Measurements from ENCODE around the gene TPSAB1.

TPSAB1 gene

DNA sequence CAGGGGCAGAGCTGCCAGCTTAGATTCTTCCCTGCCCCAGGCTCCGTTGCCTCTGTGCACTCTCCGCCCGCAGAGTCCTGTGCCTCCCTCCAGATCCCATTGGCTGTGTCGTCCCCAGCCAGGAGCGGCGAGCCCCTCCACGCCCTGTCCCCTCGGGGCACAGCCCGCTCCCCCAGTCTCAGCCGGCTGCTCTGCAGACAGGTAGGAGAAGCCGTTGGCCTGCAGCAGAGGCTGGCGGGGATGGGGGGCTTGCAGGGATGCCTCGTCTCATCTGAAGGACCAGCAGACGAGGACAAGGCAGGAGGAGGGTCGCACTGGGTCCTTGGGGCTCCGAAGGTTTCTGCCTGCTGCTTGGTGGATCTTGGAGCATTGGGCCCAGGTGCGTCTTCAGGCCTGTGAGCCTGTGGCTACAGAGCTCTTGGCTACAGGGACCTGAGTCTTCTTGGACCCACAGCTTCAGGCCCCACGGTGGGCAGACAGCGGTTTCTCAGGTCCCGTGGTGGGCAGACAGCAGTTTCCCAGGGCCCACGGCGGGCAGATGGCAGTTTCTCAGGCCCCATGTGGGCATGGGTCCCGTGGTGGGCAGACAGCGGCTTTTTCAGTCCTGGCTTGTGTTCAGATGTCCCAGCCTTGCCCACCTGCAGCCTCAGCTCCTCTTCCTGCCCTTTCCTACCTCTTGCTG, 21.4 kb upstream of the TPSAB1 start:
- DNase-seq (ENCODE audit: low spot score), result no peak
- in situ Hi-C loops (cut with MboI; ENCODE audit: low sequenced_read_pairs, unreplicated experiment), result loop anchor here (25.0 kb wide), 1 partner anchor 93 kb away; the partner anchor contains the start of gene UBE2I
- TF ChIP-seq, protein P1, sequence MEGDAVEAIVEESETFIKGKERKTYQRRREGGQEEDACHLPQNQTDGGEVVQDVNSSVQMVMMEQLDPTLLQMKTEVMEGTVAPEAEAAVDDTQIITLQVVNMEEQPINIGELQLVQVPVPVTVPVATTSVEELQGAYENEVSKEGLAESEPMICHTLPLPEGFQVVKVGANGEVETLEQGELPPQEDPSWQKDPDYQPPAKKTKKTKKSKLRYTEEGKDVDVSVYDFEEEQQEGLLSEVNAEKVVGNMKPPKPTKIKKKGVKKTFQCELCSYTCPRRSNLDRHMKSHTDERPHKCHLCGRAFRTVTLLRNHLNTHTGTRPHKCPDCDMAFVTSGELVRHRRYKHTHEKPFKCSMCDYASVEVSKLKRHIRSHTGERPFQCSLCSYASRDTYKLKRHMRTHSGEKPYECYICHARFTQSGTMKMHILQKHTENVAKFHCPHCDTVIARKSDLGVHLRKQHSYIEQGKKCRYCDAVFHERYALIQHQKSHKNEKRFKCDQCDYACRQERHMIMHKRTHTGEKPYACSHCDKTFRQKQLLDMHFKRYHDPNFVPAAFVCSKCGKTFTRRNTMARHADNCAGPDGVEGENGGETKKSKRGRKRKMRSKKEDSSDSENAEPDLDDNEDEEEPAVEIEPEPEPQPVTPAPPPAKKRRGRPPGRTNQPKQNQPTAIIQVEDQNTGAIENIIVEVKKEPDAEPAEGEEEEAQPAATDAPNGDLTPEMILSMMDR (IDR thresholded peaks at IDR 0.05; ENCODE audit: borderline replicate concordance, control extremely low read depth, extremely low read depth, insufficient read depth, missing control alignments), result no peak

DNA sequence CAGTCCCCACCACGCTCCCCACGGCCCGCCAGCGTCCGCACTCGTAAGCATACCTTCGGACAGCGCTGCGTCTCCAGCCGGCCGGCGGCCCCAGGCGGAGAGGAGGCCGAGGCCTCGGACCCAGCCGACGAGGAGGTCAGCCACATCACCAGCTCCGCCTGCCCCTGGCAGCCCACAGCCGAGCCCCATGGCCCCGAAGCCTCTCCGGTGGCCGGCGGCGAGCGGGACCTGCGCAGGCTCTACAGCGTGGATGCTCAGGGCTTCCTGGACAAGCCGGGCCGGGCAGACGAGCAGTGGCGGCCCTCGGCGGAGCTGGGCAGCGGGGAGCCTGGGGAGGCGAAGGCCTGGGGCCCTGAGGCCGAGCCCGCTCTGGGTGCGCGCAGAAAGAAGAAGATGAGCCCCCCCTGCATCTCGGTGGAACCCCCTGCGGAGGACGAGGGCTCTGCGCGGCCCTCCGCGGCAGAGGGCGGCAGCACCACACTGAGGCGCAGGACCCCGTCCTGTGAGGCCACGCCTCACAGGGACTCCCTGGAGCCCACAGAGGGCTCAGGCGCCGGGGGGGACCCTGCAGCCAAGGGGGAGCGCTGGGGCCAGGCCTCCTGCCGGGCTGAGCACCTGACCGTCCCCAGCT, 20.3 kb upstream of the TPSAB1 start:
- in situ Hi-C loops (cut with MboI; ENCODE audit: low sequenced_read_pairs, unreplicated experiment), result loop anchor here (25.0 kb wide), 1 partner anchor 92 kb away; the partner anchor contains the start of gene UBE2I
- TF ChIP-seq, protein P1 (IDR thresholded peaks at IDR 0.05; ENCODE audit: borderline replicate concordance, control extremely low read depth, extremely low read depth, insufficient read depth, missing control alignments), result no peak
- no peak for DNase-seq (ENCODE audit: low spot score)

DNA sequence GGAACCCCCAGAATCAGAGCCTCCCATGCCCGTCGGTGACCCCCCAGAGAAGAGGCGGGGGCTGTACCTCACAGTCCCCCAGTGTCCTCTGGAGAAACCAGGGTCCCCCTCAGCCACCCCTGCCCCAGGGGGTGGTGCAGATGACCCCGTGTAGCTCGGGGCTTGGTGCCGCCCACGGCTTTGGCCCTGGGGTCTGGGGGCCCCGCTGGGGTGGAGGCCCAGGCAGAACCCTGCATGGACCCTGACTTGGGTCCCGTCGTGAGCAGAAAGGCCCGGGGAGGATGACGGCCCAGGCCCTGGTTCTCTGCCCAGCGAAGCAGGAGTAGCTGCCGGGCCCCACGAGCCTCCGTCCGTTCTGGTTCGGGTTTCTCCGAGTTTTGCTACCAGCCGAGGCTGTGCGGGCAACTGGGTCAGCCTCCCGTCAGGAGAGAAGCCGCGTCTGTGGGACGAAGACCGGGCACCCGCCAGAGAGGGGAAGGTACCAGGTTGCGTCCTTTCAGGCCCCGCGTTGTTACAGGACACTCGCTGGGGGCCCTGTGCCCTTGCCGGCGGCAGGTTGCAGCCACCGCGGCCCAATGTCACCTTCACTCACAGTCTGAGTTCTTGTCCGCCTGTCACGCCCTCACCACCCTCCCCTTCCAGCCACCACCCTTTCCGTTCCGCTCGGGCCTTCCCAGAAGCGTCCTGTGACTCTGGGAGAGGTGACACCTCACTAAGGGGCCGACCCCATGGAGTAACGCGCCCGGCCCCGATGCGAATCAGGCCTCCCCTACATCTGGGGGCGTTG, 19.5 kb upstream of the TPSAB1 start:
- no peak for DNase-seq (ENCODE audit: low spot score)
- in situ Hi-C loops (cut with MboI; ENCODE audit: low sequenced_read_pairs, unreplicated experiment), result loop anchor here (25.0 kb wide), 1 partner anchor 91 kb away; the partner anchor contains the start of gene UBE2I
- TF ChIP-seq, protein P1 (IDR thresholded peaks at IDR 0.05; ENCODE audit: borderline replicate concordance, control extremely low read depth, extremely low read depth, insufficient read depth, missing control alignments), result no peak

DNA sequence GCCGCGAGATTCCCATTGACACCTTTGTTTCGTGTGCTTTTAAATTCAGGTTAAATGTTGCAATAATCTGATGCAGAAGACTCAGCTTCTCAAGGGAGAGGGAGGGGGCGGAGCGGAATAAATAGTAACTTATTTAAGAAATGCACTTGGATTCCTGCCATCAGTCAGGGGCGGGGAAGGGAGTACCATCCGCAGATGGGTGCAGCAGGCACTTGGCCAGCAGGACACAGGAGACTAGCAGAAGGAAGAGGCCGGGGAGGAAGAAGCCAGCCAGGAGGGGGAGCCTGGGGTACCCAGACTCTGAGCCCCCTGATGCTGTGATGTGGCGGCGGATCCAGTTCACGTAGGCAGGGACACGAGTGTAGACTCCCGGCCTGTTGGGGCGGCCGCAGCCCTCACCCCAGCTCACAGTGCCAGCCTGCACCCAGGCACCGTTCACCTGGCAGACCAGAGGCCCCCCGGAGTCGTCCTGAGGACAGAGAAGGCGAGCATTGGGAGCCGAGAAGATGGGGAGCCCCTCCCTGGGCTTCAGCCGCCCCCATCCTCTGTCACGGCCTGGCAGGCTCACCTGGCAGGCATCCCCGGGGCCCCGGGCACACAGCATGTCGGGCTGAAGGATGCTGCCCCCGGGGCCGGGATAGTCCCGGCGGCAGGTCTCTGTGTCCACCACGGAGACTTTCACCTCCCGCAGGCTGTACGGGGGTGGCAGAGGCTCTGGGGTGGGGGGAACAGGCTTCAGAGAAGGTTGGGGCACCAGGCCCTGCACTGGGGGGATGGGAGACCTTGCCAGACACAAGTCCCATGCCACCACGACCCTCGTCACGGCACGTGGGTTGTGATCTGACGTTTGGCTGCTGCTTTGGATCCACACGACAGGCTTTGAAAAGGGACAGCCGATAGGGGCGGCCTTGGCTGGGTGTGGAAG, 18.6 kb upstream of the TPSAB1 start:
- TF ChIP-seq, protein P1 (IDR thresholded peaks at IDR 0.05; ENCODE audit: borderline replicate concordance, control extremely low read depth, extremely low read depth, insufficient read depth, missing control alignments), result no peak
- DNase-seq (ENCODE audit: low spot score), result no peak
- in situ Hi-C loops (cut with MboI; ENCODE audit: low sequenced_read_pairs, unreplicated experiment), result loop anchor here (25.0 kb wide), 1 partner anchor 90 kb away; the partner anchor contains the start of gene UBE2I

DNA sequence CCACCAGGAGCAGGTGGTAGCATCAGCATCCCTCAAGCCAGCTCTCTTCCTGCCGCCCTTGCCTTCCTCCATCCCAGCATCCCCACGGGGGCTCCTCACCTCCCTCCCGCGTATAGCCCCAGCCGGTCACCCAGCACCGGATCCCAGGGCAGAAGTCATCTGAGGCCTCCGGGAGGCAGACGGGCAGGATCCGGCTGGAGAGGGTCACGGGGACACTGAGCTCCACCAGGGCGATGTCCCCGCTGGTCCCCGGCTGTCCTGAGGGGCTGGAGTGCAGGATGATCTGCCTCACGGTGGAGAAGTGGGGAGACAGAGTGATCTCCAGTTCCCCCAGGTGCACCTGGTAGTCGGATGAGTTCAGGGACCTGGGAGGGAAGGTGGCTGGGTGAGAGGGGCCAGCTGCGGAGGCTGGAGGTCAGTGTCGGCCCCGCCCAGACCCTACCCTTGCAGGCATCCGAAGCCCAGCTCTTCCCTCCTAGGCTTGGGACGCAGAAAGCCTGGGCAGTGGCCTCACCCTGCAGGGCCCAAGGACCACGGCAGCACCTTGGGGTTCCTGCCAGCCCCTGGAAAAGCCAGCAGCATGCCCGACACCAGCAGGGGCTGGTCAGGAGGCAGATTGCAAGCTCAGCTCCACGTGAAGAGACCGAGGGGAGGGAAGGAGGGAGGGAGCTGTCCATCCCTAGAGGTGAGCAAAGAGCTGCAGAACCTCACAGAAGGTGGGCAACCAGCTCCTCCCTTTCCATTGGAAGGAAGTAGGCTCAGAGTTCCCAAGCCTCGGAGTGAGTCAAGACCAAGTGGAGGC, 17.8 kb upstream of the TPSAB1 start:
- TF ChIP-seq, protein P1 (IDR thresholded peaks at IDR 0.05; ENCODE audit: borderline replicate concordance, control extremely low read depth, extremely low read depth, insufficient read depth, missing control alignments), result no peak
- DNase-seq (ENCODE audit: low spot score), result no peak
- in situ Hi-C loops (cut with MboI; ENCODE audit: low sequenced_read_pairs, unreplicated experiment), result loop anchor here (25.0 kb wide), 1 partner anchor 90 kb away; the partner anchor contains the start of gene UBE2I

Measured in GM13976 (cell line).